ENCODE measurements around the gene NR3C2.

The NR3C2 gene

GRCh38 chr4:148434075-148434773, 8.0 kb downstream of the NR3C2 start:
- DNase-seq = no peak

- DNase-seq = no peak
Measured at GRCh38 chr4:148431401-148431800, 10.8 kb downstream of the NR3C2 start.

GRCh38 chr4:148430854-148431253, 11.4 kb downstream of the NR3C2 start:
- DNase-seq = no peak

- DNase-seq = no peak
Measured at GRCh38 chr4:148429206-148429605, 13.0 kb downstream of the NR3C2 start.

GRCh38 chr4:148426643-148427042, 15.6 kb downstream of the NR3C2 start:
- no peak for DNase-seq

- DNase-seq = no peak
Measured at GRCh38 chr4:148425327-148426110, 16.7 kb downstream of the NR3C2 start.

- peak; percentile 30 for DNase-seq
Measured at GRCh38 chr4:148420397-148420796, 21.8 kb downstream of the NR3C2 start.

- peak; percentile 20 for DNase-seq
Measured at GRCh38 chr4:148415500-148415899, 26.7 kb downstream of the NR3C2 start.

GRCh38 chr4:148412460-148412994, 29.7 kb downstream of the NR3C2 start:
- no peak for DNase-seq

- DNase-seq = no peak
Measured at GRCh38 chr4:148405161-148405893, 36.9 kb downstream of the NR3C2 start.

- DNase-seq = no peak
Measured at GRCh38 chr4:148398988-148399387, 43.2 kb downstream of the NR3C2 start.

GRCh38 chr4:148397771-148398170, 44.4 kb downstream of the NR3C2 start:
- no peak for DNase-seq

GRCh38 chr4:148396986-148397673, 45.1 kb downstream of the NR3C2 start:
- peak; percentile 3 for DNase-seq

- DNase-seq = no peak
Measured at GRCh38 chr4:148395771-148396170, 46.4 kb downstream of the NR3C2 start.

GRCh38 chr4:148391056-148391455, 51.2 kb downstream of the NR3C2 start:
- DNase-seq = no peak

GRCh38 chr4:148390311-148390710, 51.9 kb downstream of the NR3C2 start:
- no peak for DNase-seq

GRCh38 chr4:148380291-148380690, 61.9 kb downstream of the NR3C2 start:
- no peak for DNase-seq

GRCh38 chr4:148376151-148376550, 66.1 kb downstream of the NR3C2 start:
- DNase-seq = peak; percentile 70

GRCh38 chr4:148375584-148375983, 66.6 kb downstream of the NR3C2 start:
- DNase-seq = no peak

- no peak for DNase-seq
Measured at GRCh38 chr4:148373093-148373492, 69.1 kb downstream of the NR3C2 start.

GRCh38 chr4:148369919-148370318, 72.3 kb downstream of the NR3C2 start:
- no peak for DNase-seq

GRCh38 chr4:148367756-148368155, 74.5 kb downstream of the NR3C2 start:
- no peak for DNase-seq

- no peak for DNase-seq
Measured at GRCh38 chr4:148366251-148366650, 76.0 kb downstream of the NR3C2 start.
